Stimulated activated naive CD8-positive, alpha-beta T cell treated with anti-CD3 and anti-CD28 coated beads, Interleukin-15, Interleukin-2, amounts not matched to agents 100 U/mL and 50 U/mL, for 24 hours (primary cell): Measurements from ENCODE around the gene EPHA2.
A peak's percentile ranks its signal among the peaks of the same experiment; 100 is the strongest.

Experiments used
- ATAC-seq: fragments of 150-1000 bp; cut with Tn5 transposase; one replicate; pipeline ENCODE4 v1.10.0; 2021
- DNase-seq: peaks from one replicate; pipeline ENCODE4 v3.0.0; 2021

Gene EPHA2

DNA sequence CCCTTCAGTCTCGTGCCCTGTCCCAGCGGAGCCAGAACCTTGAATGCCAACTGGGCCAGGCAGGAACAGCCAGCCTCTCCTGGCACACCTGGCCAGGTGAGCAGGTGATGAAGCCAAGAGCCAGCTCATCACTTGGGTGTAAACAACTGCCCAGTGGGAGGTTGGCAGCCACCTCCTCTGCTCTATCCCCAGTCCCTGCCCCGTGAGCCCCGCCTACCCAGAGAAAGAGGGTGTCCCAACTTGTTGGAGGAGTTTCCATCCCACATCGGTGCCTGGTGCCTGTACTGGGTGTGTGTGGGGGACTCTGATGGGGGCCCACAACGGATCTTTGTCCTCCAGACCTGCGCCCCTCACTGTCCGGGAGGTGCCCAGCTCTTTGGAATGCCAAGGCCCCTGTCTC is 64.6 kb downstream of the EPHA2 start:
- DNase-seq (no peak), ATAC-seq (no peak)

DNA sequence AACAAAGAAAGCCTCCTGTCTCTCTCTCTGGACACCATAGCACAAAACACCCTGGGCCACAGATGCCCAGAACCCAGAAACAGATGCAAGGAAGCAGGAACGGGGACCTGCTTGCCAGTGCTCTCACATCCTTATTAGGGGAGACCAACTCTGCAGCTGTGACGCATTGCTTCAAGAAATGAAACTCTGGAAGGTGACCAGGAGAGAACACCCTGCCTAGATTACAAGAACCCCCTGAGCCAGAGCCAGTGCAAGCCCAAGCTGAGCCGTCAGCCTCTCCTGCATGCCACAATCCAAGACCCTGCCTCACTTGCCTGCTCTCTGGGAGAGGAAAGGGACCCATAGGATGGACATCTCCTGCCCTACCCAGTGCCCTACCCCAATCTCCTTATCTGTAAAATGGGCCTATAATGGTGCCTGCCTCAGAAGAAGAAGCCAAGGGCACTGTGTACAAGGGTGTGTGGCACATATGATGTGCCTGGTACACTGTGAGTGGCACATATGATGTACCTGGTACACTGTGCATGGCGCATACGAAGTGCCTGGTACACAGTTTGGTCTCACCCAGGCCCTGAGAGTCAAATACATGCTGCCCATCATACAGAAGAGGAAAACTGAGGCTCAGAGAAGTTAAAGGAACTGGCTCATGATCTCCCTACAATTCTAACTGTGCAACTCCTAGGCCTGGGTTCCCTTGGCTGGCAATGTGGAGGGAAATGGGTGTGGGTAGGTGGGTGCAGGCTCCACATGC is 65.6 kb downstream of the EPHA2 start:
- ATAC-seq = no peak
- DNase-seq = no peak

DNA sequence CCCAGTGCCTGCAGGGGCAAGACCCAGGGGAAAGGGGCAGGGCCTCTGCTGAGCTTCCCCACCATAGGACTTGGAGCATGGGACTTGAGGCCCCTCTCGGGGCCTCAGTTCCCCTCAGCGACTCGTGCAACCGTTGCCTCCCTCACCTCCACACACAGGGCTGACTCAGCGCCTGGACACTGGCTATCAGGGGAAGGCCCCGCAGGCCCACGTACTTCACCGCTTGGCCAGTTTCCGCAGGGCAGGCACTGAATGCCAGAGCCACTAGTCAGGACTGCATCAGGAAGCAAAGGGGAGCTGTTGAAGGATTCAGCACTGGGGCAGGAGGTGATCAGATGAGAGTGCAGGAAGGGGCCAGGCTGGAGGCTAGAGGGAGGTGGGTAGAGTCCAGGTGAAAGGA is 66.9 kb downstream of the EPHA2 start:
- no peak for ATAC-seq
- DNase-seq = no peak

DNA sequence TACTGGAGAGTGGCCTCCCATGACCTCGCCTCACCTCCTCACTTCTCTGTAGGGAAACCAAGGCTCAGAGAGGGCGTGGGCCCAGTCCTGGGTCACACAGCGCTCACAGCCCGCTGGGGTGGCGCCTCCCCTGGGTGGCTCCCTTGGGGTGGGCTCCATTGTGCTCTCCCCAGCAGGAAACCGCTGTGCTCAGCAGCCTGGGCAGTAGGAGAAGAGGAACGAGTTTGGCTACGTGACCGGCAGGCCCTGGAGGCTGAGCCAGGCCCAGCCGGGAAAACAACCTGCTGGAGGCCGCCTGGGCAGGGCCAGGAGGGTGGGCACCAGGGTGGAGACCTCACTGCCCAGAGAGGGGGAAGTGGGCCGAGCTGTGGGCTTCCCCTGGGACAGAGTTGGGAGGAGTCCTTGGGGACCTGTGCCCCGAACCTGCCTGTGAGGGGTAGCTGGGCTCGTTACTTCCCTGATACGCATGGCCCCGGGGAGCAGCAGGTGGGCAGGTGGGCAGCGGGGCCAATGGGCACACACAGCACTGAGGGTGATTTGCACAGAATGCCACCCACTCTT is 67.4 kb downstream of the EPHA2 start:
- ATAC-seq = no peak

DNA sequence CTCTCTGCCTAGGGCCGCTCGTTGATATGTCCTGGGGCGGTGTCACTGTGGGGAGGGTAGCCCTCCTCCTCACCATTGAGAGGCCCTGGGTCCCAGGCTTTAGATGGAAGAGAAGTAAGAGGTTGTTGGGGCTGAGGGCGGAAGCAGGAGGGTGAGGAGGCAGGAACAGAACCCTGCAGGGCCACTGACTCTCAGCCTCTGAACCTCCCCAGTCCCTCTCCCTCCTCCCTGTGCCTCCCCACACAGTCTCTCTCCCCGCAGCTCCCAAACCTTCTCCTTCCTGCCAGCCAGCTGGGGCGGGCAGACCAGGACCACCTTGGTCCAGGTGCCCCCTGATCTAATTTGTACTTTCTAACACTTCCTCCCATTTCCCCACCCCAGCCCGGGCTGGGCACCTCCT is 68.1 kb downstream of the EPHA2 start:
- DNase-seq (no peak), ATAC-seq (no peak)

More for the DNA sequence above, 67.4 kb downstream of the EPHA2 start:
- DNase-seq = no peak

DNA sequence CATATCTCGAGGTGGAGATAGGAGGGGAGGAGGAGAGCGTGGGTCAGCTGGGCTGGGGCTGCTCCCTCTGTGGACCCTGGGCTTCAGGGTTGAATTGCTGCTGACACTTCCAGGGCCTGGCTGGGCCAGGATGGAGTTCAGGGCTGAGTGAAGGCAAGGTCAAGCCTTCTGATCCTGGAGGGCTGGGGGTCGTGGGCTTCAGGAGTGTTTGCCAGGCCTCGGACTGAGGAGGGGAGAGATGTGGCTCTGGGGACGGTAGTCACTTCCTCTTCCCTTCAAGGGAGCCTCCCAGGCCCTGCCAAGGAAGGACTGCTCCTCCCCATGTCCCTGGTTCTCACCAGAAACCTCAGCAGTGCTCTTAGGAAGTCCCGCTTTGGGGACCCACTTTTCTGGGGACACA is 70.3 kb downstream of the EPHA2 start:
- ATAC-seq = no peak
- no peak for DNase-seq

DNA sequence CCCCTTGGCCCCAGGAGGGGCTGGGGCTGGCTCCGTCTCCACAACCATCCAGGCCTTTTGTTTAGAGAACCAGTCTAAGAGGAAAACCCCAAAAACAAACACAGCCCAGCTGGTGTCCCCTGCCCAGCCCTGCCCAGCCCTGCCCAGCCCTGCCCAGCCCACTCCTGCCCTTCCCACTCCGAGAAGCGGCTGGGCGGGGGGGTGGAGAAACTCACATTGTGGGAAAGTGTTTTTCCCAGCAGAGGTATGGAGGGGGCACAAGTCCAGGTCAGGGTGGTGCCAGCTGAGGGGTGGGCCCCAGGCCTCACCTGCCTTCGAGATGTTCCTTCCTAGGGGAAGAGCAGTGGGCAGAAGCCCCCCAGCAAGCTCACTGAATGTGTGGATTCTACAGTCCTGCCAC is 72.4 kb downstream of the EPHA2 start:
- ATAC-seq (no peak), DNase-seq (no peak)

DNA sequence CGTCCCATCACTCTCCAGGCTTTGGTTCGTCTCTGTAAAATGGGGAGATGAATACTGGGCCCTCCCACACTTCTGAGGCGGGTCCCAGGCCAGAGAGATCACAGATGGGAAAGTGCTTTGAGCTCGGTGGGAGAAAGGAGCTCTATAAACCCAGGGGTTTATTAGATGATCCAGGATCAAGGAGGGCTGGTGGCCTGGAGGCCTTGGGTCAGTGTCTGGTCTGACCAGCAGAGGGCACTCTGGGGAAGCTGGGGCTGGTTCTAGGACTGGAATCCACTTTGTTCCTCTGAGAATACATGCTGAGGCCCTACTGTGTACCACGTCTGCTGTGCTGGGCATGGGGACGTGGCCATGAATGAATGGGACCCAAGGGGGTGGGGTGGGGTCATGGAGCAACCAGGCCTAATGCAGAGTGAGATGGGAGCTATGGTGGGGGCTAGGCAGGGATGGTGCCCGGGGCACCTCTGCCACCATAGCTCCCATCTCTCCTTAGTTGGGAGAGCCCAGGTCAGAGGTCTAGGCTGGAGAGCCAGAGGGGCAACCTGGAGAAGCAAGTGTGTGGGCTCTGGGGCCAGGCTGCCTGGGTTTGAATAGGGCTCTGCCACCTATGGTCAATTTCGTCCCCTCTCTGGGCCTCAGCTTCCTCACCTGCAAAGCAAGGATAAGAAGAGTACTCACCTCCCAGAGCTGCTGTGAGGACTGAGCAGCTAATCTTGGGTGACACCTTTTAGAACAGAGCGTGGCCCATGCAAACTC is 73.4 kb downstream of the EPHA2 start:
- ATAC-seq (peak; percentile 38), DNase-seq (peak; percentile 79)

DNA sequence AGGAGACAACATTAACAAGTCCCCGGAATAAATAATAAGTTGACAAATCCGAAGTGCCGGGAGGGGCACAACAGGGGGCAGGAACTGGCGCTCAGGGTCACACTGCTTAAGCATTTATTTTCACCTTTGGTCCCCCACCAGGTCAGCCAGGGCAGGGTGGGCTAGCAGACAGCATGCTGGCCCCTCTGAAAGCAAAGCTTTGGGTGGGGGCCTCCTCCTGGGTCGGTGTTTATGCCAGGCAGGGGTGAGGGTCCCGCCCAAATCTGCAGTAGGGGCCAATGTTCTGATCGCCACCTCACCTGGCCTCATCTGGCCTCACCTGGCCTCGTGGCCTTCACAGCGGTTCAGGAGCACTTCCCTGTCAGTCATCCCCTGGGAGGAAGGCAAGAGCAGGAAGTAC is 74.2 kb downstream of the EPHA2 start:
- DNase-seq = no peak
- no peak for ATAC-seq

DNA sequence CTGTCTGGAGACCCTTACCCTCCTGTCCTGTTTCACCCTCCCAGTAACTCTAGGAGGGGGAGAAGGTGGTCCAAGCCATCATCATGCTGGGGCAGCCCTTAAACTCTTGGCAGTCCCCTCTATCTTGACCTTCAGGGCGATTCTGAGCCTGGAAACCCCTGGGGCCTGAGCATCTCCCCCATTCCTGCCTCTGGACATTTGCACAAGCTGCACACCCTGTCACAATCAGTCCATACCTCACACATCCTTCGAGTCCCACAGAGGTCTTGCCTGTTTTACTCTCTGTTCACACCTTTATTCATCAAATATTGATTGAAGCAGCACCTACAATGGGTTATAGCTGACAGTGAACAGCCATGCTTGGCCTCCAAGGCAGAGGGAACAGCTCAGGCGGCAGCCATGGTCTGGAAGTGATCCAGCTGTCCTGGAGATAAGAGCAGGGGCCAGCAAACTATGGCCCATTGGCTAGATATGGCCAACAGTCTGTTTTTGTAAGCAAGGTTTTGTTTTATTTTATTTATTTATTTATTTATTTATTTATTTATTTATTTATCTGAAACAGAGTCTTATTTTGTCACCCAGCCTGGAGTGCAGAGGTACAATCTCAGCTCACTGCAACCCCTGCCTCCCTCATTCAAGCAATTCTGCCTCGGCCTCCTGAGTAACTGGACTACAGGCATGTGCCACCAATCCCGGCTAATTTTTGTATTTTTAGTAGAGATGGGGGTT is 75.3 kb downstream of the EPHA2 start:
- no peak for DNase-seq

DNA sequence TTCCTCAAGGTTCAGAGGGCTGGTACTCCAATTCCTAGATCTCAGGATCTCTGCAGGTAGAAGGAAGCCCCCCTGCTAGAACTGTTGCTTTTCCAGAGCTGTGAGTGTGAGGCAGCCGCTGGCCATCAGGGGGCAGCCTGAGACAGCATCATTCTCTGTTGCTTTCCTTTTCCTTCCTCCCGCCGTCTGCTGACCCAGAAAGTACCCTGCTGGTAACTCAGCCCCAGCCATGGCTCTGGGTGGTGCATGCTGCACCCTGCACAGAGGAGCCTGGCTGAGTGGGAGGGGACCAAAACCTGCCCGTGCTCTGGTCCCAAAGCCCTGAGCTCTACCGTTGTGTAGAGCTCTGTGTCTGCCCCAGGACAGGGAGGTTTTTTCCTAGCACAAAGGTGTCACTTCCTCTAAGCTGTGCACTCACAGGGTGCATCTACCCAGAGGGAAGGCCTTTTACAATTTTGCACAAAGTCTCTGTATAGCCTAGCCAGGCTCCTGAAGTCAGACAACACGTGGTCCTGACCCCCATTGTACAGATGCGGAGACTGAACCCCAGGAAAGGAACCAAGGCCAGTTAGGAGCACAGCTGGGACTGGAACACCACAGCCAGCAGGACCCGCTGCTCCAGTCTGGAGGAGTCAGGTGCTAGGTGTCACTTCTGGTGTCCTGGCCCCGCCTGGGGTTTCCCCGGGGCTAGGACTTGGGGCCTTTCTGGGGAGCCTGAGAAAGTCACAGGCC is 76.8 kb downstream of the EPHA2 start:
- DNase-seq (peak; percentile 79), ATAC-seq (peak; percentile 85)

More for the DNA sequence above, 75.3 kb downstream of the EPHA2 start:
- no peak for ATAC-seq

DNA sequence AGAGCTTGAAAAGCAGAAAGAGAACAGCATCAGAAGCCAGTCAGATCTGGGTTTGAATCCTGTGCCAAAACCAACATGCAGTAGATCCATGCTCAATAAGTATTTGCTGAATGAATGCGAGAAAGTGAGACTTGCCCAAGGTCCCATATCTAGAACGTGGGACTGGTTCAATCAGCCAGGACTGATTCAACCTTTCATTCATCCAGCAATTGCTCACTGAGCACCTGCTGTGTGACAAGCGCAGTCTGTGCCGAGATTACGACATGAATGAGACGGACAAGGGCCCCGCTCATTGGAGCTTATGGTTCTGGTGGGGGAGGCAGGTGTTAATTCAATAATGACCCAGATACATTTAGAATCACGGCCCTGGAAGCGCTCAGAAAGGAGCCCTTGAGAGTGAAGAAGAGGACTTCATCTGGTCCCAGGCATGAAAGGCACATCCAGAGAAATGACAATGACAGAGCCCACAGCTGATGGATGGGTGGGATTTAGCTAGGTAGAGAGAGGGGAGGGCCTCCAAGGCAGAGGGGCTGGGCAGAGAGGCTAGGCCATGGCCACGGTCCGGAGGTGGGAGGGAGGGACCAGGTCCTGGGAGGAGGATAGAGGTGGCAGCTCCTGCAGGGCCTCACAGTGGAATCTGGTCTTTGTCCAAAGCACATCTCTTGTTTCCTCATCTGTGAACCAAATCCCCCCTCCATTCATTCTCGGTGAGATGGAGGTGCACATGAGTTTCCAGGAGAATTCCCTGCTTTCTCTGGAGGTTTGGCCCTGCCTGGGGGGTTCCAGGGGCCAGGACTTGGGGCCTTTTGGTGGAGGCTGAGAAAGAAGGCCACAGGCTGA is 78.2 kb downstream of the EPHA2 start:
- DNase-seq = no peak
- no peak for ATAC-seq

DNA sequence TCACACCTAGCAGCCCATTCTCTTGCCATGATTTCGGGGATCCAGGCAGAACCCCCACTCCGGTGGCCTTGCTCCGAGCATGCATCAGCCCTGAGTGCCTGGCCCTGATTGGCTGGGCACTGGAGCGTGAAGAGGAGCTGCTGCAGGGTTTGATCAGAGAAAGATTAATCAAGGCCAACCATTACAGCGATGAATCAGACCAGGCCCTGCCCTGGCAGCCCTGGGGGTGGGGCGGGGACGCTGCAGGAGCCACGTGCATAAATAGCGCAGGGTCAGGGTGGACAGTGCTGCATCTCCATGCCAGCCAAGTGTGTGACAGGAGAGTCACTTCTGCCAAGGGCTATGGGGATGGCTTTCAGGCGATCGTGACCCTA is 79.0 kb downstream of the EPHA2 start:
- DNase-seq (no peak), ATAC-seq (no peak)

DNA sequence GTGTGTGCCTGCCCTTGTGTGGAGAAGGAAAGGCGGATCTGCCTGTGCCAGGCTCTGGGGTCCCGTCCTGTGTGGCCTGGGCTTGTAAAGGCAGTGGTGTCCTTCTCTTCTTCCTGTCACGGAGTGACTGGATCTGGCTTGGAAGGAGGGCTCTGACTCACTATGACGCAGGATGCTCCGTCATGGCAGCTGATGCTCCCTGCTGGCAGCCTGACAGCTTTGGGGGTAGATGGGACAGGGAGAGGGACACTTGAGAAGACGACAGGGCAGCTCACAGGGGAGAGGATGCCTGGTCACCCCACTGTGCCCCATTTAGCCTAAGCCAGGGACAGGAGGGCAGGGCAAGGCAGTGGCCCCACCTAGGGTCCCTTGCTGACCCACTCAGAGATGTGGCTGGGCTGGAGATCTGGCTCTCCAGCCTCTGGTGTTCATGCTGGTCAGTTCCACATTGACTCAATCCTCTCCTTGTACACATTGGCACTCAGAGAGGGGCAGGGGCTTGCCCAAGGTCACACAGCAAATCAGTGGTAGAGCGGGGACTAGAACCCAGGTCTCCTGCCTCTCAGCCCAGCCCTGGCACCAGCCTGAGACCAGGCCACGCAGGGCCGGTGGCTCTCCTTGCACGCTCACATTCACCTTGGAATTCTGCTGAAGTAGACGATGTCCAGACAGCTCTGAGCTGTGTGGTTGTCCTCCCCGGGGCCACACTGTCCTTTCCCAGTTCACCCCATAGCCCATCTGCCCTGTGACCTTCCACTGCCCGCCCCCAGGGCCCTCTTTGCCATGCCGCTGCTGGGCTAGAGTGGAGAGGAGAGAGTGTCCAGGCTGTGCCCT is 79.6 kb downstream of the EPHA2 start:
- DNase-seq (no peak), ATAC-seq (no peak)

DNA sequence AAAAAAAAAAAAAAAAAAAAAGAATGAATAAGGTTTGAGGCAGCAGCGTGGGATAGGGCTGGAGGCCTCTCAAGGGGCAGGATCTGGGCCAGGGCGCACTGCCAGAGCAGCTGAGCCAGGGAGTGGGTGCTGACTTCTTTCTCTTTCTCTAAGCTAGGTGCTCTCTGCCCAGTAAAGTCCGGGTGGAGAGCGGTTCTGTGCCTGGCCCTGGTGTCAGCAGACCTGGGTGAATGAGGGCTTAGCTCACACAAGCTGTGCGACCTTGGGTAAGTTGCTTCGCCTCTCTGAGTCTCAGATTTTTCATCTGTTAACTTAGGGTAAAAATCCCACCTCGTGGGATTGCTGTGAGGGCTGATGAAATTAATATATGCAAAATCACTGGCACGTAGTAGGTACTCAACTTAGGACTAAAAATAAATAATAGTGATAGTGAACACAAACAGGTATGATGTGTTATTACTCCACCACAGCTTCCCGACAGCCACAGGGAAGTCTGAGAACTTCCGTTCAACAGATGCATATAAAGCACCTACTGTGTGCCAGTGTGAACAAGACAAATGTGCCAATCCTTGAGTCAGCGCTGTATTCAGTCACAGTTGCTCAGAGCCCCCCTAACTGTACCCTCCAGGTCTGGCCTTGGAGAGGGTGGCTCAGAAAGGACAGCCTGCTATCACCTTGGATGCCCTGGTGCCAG is 80.4 kb downstream of the EPHA2 start:
- no peak for ATAC-seq
- no peak for DNase-seq
